ENCODE data around the gene SKAP2.
"Not testable (repeated sequence)": the region's sequence is repeated elsewhere in the genome, so short reads cannot be mapped to it uniquely, and the experiment has no call there.

Gene SKAP2

DNA sequence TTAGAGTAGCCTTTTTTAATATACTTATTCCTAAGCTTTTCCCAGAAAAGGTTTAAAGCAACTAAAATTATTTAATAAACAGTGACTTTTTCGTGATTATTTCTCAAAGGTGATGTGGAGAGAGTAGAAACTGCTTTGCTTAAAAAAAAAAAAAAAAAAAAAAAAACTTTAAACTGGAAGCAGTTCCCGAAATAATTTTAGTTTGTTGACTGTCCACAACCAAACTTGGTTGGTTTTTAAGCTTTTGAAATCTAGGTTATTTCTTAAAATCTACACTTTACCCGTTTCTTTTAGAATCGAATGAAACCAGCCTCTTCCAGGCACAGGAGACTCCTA is 7.3 kb downstream of the SKAP2 start:
- no peak for DNase-seq (ENCODE audit: low read depth)

GRCh38 chr7:26856176-26856985 is 8.0 kb downstream of the SKAP2 start:
- DNase-seq (ENCODE audit: low read depth), result no peak

DNA sequence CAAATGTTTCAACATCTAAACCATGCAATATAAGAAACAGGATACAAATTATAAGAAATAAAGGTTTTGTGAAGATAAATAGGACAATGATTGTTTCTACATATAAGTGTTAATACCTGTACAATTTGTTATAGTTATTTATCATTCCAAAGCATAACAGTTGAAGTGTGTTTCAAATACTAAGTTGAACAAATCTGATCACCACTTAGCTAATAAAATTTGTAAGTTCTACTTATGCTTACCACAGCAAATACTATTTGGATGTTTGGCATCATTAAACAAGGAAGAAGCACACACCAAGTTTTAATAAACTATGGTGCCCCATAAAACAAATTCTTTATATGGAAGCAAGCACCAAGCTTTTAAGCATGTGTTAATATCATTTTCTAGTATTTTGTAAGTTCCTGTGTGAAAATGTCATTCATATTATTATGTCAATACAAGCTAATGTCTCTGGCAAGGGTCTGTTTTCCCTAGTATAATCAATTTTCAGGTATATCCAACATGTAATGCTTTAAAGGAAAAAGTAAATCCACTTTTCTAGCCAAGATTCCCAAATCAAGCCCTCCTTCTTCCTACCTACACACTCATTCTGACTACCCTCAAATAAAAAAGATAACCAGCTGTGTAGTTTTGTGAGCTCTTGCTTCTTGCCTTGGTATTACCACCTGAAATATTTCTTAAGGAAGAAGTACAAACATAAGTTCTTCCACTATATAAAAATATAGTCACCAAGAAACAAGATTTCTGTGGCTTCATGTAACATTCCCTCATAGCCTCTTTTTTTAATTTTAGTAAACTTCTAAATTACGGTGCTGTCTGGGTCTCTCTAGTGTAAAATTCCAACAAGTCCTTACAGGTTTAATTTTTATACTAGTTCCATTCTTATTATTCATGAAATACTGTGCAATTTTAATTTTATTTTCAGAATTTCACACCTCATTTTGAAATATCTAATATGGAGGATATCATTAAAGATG is 9.2 kb downstream of the SKAP2 start:
- DNase-seq (ENCODE audit: low read depth), result no peak

GRCh38 chr7:26853788-26854393 is 10.5 kb downstream of the SKAP2 start:
- DNase-seq (ENCODE audit: low read depth), result no peak

GRCh38 chr7:26850193-26850651 is 14.2 kb downstream of the SKAP2 start:
- DNase-seq (ENCODE audit: low read depth), result no peak

- no peak for DNase-seq (ENCODE audit: low read depth)
These were observed 20.7 kb downstream of the SKAP2 start for GRCh38 chr7:26843705-26844104.

DNA sequence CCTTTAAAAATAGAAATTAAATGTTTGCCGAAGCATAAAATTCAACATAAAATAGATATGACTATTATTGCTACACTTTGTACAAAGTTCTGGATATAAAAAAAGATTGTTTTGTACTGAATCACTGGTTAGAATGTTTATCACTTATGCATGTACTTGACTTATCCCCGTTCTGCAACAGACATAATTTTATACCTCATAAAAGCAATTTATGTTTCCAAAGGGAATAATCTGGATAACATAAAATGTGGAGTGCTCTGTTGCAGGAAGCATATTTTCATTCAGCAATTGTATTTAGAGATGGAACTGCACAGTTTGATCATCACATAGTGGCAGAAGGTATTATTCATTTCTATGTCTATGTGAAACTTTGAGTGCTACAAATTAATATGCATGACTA is 21.5 kb downstream of the SKAP2 start:
- DNase-seq (ENCODE audit: low read depth), result no peak

DNA sequence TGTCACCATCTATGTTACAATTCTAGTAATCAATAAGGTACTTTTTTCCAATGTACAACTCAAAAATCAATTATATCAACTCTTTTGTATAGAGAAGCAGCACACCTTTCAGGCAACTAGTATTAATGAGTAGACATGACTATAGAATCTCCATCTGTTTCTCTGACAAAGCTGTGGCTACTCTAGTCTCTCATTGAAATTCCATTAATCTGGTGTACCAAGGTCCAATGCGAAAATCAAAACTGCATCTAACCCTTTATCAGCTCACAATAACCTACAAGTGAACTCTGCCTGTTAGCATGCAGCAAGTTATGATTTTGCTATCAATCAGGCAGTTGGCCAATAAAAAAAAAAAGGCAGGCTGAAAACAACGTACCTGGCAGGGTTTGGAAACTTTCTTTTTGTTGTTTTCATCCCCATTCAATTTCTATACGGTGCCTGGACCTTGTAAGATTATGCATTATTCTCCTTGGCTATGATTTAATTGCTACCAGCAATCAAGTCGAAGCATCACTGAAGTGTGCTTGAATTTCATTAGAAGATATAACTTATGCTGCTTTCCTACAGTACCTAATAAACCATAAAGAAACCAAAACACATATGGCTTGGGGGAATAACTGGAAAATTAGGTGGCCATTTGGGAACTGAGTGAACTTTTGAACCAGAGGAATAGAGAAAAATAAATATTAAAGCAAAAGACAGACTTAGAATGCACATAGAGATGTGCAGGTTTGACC is 23.2 kb downstream of the SKAP2 start:
- DNase-seq (ENCODE audit: low read depth), result no peak

DNA sequence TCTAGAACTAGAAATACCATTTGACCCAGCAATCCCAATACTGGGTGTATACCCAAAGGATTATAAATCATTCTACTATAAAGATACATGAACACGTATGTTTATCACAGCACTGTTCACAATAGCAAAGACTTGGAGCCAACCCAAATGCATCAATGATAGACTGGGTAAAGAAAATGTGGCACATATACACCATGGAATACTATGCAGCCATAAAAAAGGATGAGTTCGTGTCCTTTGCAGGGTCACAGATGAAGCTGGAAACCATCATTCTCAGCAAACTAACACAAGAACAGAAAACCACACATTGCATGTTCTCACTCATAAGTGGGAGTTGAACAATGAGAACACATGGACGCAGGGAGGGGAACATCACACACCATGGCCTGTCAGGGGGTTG is 27.6 kb downstream of the SKAP2 start:
- not testable (repeated sequence) for DNase-seq (ENCODE audit: low read depth)

DNA sequence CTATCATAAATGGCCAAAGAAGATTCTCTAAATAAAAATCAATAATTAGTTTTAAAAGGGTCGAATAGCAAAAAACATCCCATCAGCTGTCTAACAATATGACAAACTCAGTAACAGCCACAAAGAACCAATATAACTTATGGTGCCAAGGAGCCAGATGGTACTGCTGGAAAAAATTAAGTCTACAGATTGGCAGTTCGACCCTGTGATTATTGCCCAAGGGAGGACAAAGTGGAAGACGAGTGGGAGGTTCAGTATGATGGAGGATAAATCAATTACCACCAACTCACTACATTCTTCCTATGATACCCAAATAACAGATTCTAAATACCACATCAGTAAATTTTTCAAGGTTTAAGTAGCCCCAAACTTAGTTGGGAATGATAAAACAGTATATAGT is 49.0 kb downstream of the SKAP2 start:
- DNase-seq (ENCODE audit: low read depth), result no peak

- DNase-seq (ENCODE audit: low read depth), result no peak
These were observed 51.0 kb downstream of the SKAP2 start for GRCh38 chr7:26813432-26813831.

DNA sequence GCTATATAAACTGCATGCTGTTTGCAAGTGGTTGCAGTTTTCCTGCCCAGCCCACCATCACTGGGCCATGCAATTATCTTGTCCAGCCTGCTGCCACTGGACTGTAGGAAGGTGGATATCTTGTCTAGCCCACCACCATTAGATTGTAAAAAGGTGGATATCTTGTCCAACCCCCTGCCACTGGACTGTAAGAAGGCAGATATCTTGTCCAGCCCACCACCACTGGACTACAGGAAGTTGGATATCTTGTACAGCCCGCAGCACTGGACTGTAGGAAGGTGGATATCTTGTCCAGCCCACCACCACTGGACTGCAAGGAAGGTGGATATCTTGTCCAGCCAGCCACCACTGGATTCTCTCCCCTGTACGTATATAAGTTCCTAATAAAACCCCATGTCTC is 69.8 kb downstream of the SKAP2 start:
- no peak for DNase-seq (ENCODE audit: low read depth)

- no peak for DNase-seq (ENCODE audit: low read depth)
These were observed 71.8 kb downstream of the SKAP2 start for GRCh38 chr7:26792576-26792975.

GRCh38 chr7:26792006-26792405 is 72.4 kb downstream of the SKAP2 start:
- no peak for DNase-seq (ENCODE audit: low read depth)

- no peak for DNase-seq (ENCODE audit: low read depth)
These were observed 74.8 kb downstream of the SKAP2 start for GRCh38 chr7:26789481-26790184.

DNA sequence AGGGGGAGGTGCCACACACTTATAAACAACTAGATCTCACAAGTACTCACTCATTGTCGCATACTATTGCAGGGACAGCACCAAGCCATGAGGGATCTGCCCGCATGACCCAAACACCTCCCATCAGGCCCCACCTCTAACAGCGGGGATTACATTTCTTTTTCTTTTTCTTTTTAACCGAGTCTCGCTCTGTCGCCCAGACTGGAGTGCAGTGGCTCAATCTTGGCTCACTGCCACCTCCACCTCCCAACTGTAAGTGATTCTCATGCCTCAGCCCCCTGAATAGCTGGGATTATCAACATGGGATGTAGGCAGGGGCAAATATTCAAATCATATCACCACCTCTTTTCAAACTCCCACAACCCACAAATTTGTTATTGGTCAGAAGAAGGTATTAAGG is 76.7 kb downstream of the SKAP2 start:
- DNase-seq (ENCODE audit: low read depth), result no peak

- no peak for DNase-seq (ENCODE audit: low read depth)
These were observed 80.3 kb downstream of the SKAP2 start for GRCh38 chr7:26784118-26784517.

DNA sequence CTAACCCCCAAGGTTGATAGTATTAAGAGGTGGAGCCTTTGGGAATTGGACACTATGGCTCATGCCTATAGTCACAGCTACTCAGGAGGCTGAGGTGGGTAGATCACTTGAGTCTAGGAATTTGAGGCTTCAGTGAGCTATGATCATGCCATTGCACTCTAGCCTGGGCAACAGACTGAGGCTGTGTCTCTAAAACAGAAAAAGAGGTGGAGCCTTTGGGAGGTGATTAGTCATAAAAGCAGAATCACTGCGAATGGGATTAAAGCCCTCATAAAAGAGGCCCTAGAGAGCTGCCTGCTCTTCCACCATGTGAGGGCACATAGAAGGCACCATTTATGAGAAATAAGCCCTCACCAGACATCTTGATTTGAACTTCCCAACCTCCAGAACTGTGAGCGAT is 81.9 kb downstream of the SKAP2 start:
- DNase-seq (ENCODE audit: low read depth), result no peak

DNA sequence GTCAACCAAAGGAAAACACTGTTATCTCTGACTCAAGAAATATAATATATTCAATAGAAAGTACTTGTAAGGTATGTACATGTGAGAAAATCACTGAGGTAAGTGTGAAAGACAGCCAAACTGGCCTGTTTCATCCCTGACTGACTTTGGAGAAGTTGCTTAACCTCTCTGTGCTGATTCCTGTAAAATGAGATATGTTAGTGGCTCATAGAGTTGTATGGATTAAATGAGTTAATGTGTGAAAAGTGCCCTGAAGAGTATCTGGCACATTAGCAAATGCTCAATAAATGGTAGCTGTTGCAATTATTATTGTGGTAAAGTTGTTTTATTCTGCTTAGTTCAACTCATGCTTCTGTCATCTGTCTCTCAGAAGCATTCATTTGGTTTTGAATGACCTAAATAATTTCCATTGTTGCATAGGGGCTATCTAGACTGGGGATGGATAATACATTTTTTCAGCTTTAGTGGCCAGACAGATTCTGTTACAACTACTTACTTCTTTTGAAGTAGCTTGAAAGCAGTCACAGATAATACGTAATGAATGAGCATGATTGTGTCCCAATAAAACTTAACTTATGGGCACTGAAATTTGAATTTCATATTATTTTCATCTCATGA is 84.3 kb downstream of the SKAP2 start:
- no peak for DNase-seq (ENCODE audit: low read depth)

GRCh38 chr7:26777385-26777784 is 87.0 kb downstream of the SKAP2 start:
- DNase-seq (ENCODE audit: low read depth), result no peak

GRCh38 chr7:26760501-26760900 is 103.9 kb downstream of the SKAP2 start:
- DNase-seq (ENCODE audit: low read depth), result no peak

All from activated T-cell treated with anti-CD3 and anti-CD28 coated beads for 1 hour (primary cell).